H4 (cell line): ENCODE results near the gene LRBA. TPM values are rescaled to one million over a fixed set of nuclear protein-coding genes. Genes with fewer than 3 reads are reported as not detected.
A peak's percentile ranks its signal among the peaks of the same experiment; 100 is the strongest.

Source experiments
- DNase-seq: peaks from one replicate; pipeline ENCODE4 v3.0.0-alpha.2; 2015; ENCODE audit warnings: low spot score
- total RNA-seq: library from RNA; depleted of rRNA; stranded (reverse); fragments of >200 nt; shearing (Covaris generic); gene quantifications from 2 replicates; pipeline ENCODE4 v1.2.3, GENCODE V29; 2014

Gene LRBA
- total RNA-seq, 1 experiment from 2014 or later = 31.1 TPM

- DNase-seq = no peak
Measured at GRCh38 chr4:150805183-150806025, 209.7 kb downstream of the LRBA start.

GRCh38 chr4:150801833-150802232, 213.3 kb downstream of the LRBA start:
- DNase-seq = no peak

- no peak for DNase-seq
Measured at GRCh38 chr4:150799207-150799606, 215.9 kb downstream of the LRBA start.

- no peak for DNase-seq
Measured at GRCh38 chr4:150794706-150795105, 220.4 kb downstream of the LRBA start.

DNA sequence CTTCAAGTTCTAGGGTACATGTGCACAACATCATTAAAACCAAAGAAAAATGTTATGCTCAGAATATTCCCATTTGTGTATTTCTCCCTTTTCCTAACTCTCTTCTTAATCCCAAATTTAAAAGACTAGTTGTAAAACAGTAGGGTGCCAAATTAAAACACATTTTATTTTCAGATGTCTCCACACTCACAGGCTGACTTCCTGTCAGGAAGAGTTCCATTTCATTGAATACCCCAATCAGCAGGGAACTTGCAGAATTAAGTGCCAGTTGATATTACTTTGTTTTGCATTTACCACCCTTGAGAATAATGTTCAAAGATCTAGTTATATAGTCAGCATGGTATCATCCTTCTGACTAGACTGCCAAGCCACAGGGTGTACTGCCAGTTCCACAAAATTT, 225.2 kb downstream of the LRBA start:
- no peak for DNase-seq

- DNase-seq = no peak
Measured at GRCh38 chr4:150784939-150785338, 230.1 kb downstream of the LRBA start.

DNA sequence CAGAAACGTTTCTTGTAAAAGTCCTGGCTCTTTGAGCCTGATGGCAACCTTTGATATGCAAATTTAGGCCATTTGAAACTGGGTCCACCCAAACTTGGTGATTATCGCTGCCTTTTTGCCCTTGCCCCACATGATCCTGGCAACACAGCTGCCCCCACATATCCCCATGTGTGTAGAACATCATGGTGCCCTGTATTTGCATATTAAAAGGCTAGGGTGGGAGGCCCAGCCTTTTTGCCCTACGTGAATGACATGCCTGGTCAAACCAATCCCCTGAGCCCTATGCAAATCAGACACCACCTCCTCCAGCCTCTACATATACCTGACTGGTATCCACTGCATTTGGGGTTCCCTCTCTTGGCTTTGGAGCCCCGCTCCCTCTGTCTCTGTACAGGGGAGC, 230.8 kb downstream of the LRBA start:
- no peak for DNase-seq

DNA sequence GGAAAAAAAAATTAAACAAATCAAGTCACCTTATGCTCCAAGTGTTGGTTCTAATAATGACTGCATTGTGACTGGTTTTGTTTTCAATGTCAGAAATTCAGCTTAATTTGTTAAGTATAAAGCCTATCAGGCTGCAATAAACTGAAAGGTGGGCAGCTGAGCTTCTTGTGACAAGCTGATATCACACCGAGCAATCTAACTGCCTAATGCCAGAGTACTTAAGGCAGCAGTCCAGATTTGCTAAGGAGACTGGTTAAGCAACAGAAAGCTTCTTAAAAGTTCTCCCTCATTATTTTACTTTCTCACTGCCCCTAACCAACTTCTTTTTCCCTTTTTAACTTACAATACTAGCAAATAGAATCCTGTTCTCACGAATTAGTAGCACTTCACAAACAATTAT, 232.2 kb downstream of the LRBA start:
- no peak for DNase-seq

DNA sequence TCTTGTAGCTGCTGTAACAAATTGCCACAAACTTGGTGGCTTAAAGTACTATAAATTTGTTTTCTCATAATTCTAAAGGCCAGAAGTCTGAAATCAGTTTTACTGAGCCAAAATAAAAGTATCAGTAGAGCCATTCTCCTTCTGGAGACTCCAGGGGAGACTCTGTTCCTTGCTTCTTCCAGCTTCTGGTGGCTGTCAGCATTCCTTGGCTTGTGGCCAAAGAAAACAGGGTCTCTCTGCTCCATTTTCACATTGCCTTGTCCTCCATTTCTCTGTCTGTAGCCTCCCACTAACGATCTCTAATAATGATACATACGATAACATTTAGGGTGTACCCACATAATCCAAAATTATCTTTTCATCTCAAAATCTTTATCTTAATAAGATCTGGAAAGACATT, 232.8 kb downstream of the LRBA start:
- peak; percentile 15 for DNase-seq

GRCh38 chr4:150781191-150781590, 233.9 kb downstream of the LRBA start:
- DNase-seq = no peak

DNA sequence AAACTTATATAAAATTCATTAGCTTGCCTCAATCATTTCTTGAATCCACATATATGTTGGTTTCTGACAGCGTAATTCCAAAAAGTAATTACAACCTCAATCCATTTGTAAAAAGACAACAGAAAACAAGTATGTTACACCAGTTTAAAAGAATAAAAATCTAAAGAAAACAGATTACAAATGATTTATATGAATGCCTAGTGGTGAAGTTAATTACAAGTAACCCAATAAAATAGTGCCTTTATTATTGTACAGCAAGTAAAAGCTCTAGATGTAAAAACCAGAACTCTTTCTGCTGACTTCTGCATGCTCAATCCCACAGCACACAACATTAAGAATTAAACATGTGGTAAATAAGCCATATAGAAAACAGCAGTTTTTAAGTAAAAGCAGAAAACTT, 235.4 kb downstream of the LRBA start:
- DNase-seq = no peak

DNA sequence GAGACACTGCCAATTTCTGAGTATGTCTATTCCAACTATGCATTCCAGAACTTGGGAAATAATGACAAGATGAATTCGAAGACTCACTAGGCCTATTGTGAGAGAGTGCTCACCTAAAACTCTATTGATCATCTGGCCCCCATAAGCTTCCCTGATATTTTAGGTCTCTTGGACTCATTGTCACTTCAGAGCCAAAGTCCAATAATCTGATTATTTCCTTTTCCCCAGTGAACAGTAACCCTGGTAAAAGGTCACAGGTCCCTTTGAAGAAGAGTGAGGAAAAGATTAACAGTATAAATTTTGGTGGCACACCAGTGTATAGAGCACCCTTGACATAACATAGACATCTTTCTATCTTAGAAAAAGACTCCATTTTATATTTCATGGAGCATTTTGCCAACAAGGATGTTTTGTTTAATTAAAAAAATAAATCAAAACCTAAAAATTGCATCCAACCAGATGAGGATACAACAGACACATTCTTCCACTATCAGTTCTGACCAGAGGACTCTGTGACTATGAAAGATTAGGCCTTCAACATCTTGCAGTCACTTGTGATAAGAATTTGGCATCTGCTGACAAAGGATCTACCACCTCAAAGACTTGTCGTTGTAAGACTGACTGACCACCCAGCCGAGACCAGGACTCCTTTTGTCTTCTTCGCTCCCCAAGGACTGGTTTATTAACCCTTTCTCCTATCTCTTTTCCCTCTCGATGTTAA, 241.2 kb downstream of the LRBA start:
- DNase-seq = no peak

DNA sequence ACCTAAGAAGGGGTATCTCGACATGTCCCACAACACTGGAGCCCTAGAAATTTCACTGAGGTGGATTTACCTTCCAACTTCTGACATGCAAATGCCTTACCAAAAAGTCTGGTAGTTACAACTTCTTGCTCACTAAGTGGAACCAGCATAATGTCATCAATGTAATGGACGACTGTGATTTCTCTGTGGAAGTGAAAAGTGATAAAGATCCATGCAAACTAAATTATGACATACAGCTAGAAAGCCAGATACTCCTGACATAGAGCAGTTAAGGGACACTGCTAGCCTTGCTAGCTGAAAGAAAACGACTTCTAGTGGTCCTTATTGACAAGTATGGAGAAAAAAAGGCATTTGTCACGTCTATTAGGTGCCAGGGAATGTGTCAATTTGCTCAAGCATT, 242.1 kb downstream of the LRBA start:
- DNase-seq = no peak

- no peak for DNase-seq
Measured at GRCh38 chr4:150771382-150771781, 243.7 kb downstream of the LRBA start.

DNA sequence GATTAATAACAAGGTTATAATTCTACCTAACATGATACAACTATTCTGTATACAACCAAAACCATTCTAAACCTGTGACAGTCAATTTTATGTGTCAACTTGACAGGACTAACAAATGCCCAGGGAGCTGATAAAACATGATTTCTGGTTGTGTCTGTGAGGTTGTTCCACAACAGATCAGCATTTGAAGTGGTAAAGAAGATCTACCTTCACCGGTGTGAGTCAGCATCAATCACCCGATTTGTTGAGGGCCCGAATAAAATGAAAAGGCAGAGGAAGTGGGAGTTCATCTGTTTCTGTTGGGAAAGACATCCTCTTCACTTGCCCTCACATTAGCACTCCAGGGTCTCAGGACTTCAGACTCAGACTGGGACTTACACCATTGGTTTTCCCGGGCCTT, 245.2 kb downstream of the LRBA start:
- DNase-seq = no peak

- DNase-seq = peak; percentile 45
Measured at GRCh38 chr4:150769248-150769647, 245.8 kb downstream of the LRBA start.

- no peak for DNase-seq
Measured at GRCh38 chr4:150768497-150768896, 246.6 kb downstream of the LRBA start.

DNA sequence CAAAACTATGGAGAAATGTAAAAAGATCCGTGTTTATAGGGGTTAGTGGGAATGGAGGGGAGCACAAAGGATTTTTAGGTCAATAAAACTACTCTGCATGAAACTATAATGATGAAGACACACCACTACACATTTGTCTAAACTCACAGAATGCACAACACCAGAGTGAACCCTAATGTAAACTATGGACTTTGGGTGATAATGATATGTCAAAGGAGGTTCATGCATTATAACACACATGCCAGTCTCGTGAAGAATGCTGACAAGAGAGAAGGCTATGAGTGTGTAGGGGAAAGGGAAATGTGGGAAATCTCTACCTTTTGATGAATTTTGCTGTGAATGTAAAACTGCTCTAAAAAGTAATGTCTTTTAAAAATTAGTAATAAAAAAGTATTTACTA, 249.9 kb downstream of the LRBA start:
- no peak for DNase-seq

DNA sequence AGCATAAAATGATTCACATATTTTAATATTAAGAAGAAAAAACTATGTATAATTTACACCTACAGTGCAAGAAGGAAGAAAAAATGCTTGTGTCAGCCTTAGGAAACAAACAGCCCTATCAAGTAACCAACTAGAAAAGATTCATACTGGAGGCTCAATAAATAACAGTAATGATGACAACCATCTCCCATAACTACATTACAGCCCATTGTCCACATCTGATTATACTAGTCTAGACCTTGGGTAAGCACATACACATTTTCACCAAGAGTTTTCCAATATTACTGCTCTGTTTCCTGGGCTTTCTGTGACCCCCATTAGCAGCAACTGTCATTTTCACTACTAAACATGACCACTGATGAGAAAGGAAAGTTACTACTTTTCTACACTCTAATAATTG, 263.4 kb downstream of the LRBA start:
- no peak for DNase-seq

DNA sequence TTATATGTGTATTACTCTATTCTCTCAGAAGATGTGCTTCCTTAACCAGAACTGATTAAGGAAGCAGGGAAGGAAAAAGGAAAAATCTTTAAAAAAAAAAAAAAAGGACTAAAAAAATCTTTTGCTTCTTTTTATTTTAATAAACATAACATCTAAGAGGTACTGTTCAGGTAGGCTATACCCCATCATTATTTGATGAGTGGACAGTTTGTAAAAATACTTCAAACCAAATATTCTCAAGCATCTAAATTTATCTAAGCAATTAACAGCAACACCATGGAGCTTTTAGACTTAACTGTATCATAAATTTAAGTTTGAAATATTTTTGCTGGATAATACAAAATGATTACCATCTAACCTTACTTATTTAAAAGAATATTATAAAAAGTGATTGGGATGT, 264.3 kb downstream of the LRBA start:
- no peak for DNase-seq

GRCh38 chr4:150746156-150746555, 268.9 kb downstream of the LRBA start:
- DNase-seq = no peak

DNA sequence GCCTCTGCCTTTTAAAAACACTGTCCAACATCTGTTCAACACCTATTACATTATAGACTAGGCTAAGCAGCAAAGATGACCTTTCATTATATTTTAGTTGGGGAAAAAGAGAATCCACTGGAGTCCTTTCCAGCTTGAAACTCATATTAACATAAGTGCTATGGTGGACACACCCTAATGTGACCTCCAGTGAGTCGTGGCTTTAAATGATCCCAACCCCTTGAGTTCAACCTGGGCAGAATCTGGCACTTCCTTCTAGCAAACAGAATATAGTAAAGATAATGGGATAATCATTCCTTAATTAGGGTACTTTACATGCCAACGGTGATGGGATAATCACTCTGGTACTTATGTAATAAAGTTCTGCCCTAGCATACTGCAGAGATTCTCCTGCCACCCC, 270.5 kb downstream of the LRBA start:
- DNase-seq = no peak

GRCh38 chr4:150743564-150744342, 271.3 kb downstream of the LRBA start:
- DNase-seq = no peak
